Tibial artery (tissue), 4 donors: ENCODE measurements around the gene STARD10.

ENCODE experiments used
- DNase-seq, 2 donors: peaks; one replicate each; pipeline ENCODE4 v3.0.0-alpha.2; 2019
- H3K27ac ChIP-seq, 2 donors: fragments of 200-600 bp; sonication (generic) in 1 of 2; 1 replicate in 1 of 2; 2 replicates in 1 of 2; pipeline ENCODE4 v1.5.1; 2018 to 2019; ENCODE audit warnings: mild to moderate bottlenecking in 1 of 2
- H3K27me3 ChIP-seq, 2 donors: fragments of 200-600 bp; sonication (generic) in 1 of 2; one replicate each; pipeline versions ENCODE4 v1.5.1 to v1.6.0; 2016 to 2019
- H3K36me3 ChIP-seq, 3 donors: fragments of 200-600 bp; sonication (generic) in 2 of 3; one replicate each; pipeline ENCODE4 v1.5.1; 2016 to 2019; ENCODE audit warnings: mild to moderate bottlenecking in 2 of 3
- H3K4me1 ChIP-seq, 4 donors: fragments of 200-600 bp; sonication (generic) in 2 of 4; 1 replicate in 3 of 4; 2 replicates in 1 of 4; pipeline ENCODE4 v1.5.1; 2016 to 2019
- H3K4me3 ChIP-seq, 2 donors: fragments of 200-600 bp; sonication (generic) in 1 of 2; 1 replicate in 1 of 2; 2 replicates in 1 of 2; pipeline ENCODE4 v1.5.1; 2018 to 2019; ENCODE audit warnings: mild to moderate bottlenecking in 2 of 2
- H3K9me3 ChIP-seq, 3 donors: fragments of 200-600 bp; sonication (generic) in 1 of 3; one replicate each; pipeline ENCODE4 v1.5.1; 2016 to 2019
- intact Hi-C: fragments of 100-400 bp; cut with DNase I; formaldehyde crosslinking; loops from one replicate; pipeline ENCODE4 v1.15.0; 2023; ENCODE audit warnings: low total_unique reads
- TF ChIP-seq, protein P1 (sequence below), 2 experiments: fragments of 200-600 bp in 1 of 2; fragments of 450-650 bp in 1 of 2; IDR thresholded peaks; one replicate each; pipeline ENCODE4 v1.5.1; 2017 to 2019; ENCODE audit warnings: antibody characterized with exemption in 2 of 2, mild to moderate bottlenecking in 1 of 2, moderate library complexity in 1 of 2

STARD10 gene

DNA sequence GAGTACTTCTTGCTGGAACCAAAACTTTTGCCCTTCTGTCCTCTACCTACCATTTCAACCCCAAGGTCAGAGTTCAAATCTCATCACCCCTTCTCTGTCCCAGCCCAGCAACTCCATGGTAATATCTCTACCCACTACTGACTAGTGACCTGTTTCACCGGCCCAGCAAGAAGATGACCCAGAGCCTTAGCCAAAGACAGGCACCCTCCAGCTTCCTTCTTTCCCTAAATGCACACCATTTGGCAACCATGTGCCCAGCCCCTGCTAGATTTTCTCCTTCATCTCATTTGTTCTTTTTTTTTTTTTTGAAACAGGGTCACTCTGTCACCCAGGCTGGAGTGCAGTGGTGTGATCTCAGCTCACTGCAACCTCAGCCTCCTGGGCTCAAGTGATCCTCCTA, 56.5 kb downstream of the STARD10 start:
- intact Hi-C loops: no loop called here
- no peak overlapping the region for H3K27ac ChIP-seq
- peaks cover 0 to 6% (median 0%) of the 10 kb centered on the region in 4 donors for H3K4me1 ChIP-seq
- H3K4me3 ChIP-seq: no peak overlapping the region
- no peaks in the 10 kb centered on the region for H3K27me3 ChIP-seq
- TF ChIP-seq, protein P1, sequence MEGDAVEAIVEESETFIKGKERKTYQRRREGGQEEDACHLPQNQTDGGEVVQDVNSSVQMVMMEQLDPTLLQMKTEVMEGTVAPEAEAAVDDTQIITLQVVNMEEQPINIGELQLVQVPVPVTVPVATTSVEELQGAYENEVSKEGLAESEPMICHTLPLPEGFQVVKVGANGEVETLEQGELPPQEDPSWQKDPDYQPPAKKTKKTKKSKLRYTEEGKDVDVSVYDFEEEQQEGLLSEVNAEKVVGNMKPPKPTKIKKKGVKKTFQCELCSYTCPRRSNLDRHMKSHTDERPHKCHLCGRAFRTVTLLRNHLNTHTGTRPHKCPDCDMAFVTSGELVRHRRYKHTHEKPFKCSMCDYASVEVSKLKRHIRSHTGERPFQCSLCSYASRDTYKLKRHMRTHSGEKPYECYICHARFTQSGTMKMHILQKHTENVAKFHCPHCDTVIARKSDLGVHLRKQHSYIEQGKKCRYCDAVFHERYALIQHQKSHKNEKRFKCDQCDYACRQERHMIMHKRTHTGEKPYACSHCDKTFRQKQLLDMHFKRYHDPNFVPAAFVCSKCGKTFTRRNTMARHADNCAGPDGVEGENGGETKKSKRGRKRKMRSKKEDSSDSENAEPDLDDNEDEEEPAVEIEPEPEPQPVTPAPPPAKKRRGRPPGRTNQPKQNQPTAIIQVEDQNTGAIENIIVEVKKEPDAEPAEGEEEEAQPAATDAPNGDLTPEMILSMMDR (IDR thresholded peaks at IDR 0.05): no peak
- H3K9me3 ChIP-seq: no peaks in the 10 kb centered on the region
- DNase-seq: no peak
- no peaks in the 10 kb centered on the region for H3K36me3 ChIP-seq

DNA sequence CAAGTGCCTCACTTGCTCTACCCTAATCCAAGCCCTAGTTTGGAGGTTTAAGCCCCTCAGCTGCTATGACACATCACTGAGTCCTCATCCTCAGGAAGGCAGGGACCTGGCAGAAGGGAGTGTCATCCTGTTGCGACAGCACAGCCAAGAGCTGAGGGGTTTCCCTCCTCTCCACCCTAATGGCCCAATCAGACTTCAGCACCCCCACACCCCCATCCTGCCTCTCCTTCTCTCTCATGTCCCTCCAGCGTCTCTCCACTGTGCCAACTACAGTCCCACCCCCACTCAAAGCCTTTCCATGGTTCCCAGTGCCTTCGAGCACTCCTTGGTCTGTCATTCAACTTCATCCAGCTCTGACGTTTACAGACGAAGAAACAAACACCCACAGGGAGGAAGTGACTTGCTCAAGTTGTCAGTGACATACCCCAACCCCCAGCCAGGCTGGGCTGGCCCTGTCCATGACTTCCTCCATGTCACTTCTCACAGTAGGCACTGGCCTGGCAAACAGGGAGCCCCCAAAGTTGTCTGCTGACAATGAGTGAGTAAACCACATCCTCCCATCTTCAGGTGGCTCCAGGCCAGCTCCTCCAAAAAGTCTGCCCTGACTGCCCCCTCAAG, 57.3 kb downstream of the STARD10 start:
- Histone ChIP-seq H3K36me3 (no peaks in the 10 kb centered on the region), H3K4me3 (no peak overlapping the region), H3K9me3 (no peaks in the 10 kb centered on the region), H3K4me1 (peaks cover 0 to 3% (median 0%) of the 10 kb centered on the region in 4 donors), H3K27ac (no peak overlapping the region), H3K27me3 (no peaks in the 10 kb centered on the region)
- intact Hi-C loops: no loop called here
- TF ChIP-seq, protein P1 (IDR thresholded peaks at IDR 0.05): no peak
- peak in 1 of 2 donors; percentile 71 for DNase-seq

DNA sequence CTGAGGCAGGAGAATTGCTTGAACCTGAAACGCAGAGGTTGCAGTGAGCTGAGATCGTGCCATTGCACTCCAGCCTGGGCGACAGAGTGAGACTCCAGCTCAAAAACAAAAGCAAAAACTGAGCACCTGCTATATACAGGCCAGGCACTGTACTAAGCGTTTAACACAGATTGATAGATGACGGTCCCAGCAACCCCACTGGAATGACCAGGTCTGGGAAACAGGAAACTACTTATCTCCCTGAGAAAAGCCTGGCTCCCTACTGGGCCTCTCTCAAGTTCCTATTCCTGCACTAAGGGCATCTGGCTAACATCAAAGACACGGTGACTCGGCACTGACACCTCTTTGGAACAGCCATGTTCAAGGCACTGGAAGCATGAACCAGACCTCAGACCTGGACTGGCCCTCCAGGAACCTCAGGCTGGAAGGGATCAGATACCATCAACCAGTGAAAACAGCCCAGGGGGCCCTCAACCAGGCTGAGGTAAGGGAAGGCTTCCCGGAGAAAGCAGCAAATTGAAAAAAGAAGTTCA, 58.3 kb downstream of the STARD10 start:
- Histone ChIP-seq H3K27me3 (no peaks in the 10 kb centered on the region), H3K9me3 (no peaks in the 10 kb centered on the region), H3K4me1 (no peaks in the 10 kb centered on the region), H3K4me3 (no peak overlapping the region), H3K36me3 (no peaks in the 10 kb centered on the region), H3K27ac (no peak overlapping the region)
- no peak for DNase-seq
- TF ChIP-seq, protein P1 (IDR thresholded peaks at IDR 0.05): no peak
- intact Hi-C loops: no loop called here

DNA sequence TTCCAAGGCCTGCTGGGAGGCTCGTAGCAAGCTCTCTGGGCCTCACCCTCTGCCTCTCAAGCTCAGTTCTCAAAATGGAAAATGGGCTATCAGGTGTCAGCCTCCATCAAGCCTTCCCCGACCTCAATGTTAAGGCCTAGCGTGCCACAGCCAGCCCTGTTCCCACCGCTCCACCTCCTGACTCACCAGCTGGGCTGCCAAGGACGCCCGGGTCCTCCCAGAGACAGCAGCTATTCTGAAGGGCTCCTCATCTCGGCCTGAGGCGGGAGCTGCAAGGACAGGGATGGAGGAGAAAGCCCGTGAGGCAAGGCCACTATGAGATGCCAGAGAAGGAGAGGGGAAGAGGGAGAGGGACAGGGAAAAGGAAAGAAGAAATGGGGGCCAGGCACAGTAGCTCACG, 61.5 kb downstream of the STARD10 start:
- TF ChIP-seq, protein P1 (IDR thresholded peaks at IDR 0.05): no peak
- H3K27ac ChIP-seq: no peak overlapping the region
- H3K27me3 ChIP-seq: no peaks in the 10 kb centered on the region
- no peaks in the 10 kb centered on the region for H3K9me3 ChIP-seq
- intact Hi-C loops: no loop called here
- no peaks in the 10 kb centered on the region for H3K36me3 ChIP-seq
- H3K4me1 ChIP-seq: no peaks in the 10 kb centered on the region
- no peak overlapping the region for H3K4me3 ChIP-seq
- DNase-seq: no peak

DNA sequence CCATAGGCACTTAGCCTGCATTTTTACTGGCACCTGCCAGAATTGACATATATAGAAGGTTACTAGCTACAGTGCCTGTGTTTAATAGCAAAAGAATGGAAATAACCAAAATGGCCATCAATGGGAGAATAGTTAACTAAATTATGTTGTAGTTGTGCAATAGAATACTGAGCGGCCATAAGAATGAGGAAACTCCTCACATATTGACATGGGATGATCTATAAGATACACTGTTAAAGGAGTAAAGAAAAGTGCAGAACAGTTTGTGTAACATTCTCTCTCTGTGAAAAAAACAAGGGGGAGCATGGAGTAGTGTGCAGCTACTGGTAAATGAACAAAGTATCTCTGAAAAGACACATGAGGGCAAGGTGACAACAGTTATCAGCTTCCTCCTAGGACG, 63.1 kb downstream of the STARD10 start:
- H3K4me1 ChIP-seq: no peaks in the 10 kb centered on the region

More for the DNA sequence above, 63.1 kb downstream of the STARD10 start:
- intact Hi-C loops: no loop called here
- H3K27ac ChIP-seq: no peak overlapping the region
- TF ChIP-seq, protein P1 (IDR thresholded peaks at IDR 0.05): no peak
- H3K36me3 ChIP-seq: peaks cover 0 to 9% (median 0%) of the 10 kb centered on the region in 3 donors
- H3K27me3 ChIP-seq: no peaks in the 10 kb centered on the region
- no peak overlapping the region for H3K4me3 ChIP-seq
- no peak for DNase-seq
- no peaks in the 10 kb centered on the region for H3K9me3 ChIP-seq
